ENCODE results near the gene OSBPL2. TPM values are rescaled to one million over a fixed set of nuclear protein-coding genes. Genes with fewer than 3 reads are reported as not detected.
A peak's percentile ranks its signal among the peaks of the same experiment; 100 is the strongest.

OSBPL2 gene
- total RNA-seq (10 to 100 TPM; 49.8 to 57.2 TPM), polyA plus RNA-seq (ENCODE audit: insufficient read depth, low read depth, low replicate concordance) (48.5 TPM)
- long read RNA-seq, donor 1, full-length matches to known transcripts = 1 of 18 reads
- long read RNA-seq, donor 1, partial matches to known transcripts = 17 of 18 reads
- long read RNA-seq, donor 1, other reads (novel, unspliced or antisense) = 0 of 18 reads
- long read RNA-seq, donor 2, full-length matches to known transcripts = 4 of 4 reads
- long read RNA-seq, donor 2, partial matches to known transcripts = 0 of 4 reads
- long read RNA-seq, donor 2, other reads (novel, unspliced or antisense) = 0 of 4 reads

DNA sequence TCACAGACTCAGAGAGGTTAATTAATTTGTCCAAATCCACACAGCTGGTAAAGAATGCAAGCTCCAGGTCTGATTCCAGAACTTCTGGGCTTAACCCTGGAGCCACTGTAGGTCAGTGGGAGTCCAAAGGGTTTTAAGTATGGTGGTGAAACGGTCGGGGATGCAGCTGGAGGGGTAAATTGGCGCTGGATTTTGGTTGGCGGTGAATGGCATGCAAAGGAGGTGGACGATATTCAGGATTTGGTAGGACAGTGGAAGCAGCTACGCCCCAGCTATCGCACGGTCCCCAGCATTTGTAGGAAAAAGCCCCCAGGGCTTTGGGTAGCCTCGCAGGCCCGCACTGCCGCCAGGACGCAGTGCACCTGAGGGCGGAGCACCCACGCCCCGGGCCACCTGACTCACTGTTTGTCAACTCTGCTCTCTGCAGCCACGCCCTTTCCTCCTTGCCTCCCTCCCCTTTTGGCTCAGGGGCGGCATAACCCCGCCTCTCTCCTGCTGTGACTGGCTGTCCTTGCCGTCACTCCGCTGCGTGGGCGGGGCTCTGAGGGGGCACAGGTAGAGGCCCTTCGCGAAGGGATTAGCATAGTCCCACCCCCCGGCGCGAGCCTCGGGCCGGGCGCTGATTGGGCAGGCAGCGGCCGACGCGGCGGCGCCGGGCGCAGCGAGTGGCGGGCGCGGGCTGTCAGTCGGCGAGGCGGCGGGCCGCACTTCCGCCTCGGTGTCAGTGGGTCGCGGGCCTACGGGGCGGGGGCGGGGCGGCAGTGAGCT is at the start of gene OSBPL2:
Gene OSBPL2, plus strand, starts transcription at position 721 of the 768 bp plus-strand sequence. CDS start 17,664 bp downstream, outside the sequence.
- WGBS, 2 donors = 1 to 3% methylated on average over 14 to 27 of the region's 55 CpGs
- intact Hi-C loops (cut with DNase I; ENCODE audit: low total_unique reads) = no loop called here
- H3K27ac ChIP-seq = peak within 1 kb of the TSS; percentile 58 to 84
- no peaks in the 10 kb centered on the region for H3K9me3 ChIP-seq
- peak; percentile 99 for DNase-seq
- H3K4me3 ChIP-seq = peak within 1 kb of the TSS; percentile 79 to 89
- no peaks in the 10 kb centered on the region for H3K36me3 ChIP-seq (ENCODE audit: low read depth, missing control alignments)
- H3K4me1 ChIP-seq = peaks cover 30% of the 10 kb centered on the region
- TF ChIP-seq, protein P1, sequence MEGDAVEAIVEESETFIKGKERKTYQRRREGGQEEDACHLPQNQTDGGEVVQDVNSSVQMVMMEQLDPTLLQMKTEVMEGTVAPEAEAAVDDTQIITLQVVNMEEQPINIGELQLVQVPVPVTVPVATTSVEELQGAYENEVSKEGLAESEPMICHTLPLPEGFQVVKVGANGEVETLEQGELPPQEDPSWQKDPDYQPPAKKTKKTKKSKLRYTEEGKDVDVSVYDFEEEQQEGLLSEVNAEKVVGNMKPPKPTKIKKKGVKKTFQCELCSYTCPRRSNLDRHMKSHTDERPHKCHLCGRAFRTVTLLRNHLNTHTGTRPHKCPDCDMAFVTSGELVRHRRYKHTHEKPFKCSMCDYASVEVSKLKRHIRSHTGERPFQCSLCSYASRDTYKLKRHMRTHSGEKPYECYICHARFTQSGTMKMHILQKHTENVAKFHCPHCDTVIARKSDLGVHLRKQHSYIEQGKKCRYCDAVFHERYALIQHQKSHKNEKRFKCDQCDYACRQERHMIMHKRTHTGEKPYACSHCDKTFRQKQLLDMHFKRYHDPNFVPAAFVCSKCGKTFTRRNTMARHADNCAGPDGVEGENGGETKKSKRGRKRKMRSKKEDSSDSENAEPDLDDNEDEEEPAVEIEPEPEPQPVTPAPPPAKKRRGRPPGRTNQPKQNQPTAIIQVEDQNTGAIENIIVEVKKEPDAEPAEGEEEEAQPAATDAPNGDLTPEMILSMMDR (IDR thresholded peaks at IDR 0.05) = no peak
- TF ChIP-seq POLR2A (IDR thresholded peaks at IDR 0.05) = no peak
- no peaks in the 10 kb centered on the region for H3K27me3 ChIP-seq

- H3K27me3 ChIP-seq = no peaks in the 10 kb centered on the region
- H3K36me3 ChIP-seq (ENCODE audit: low read depth, missing control alignments) = no peaks in the 10 kb centered on the region
- H3K4me1 ChIP-seq = peaks cover 4% of the 10 kb centered on the region
- no peaks in the 10 kb centered on the region for H3K9me3 ChIP-seq
- DNase-seq = no peak
- TF ChIP-seq, protein P1 (IDR thresholded peaks at IDR 0.05) = no peak
- TF ChIP-seq POLR2A (IDR thresholded peaks at IDR 0.05) = no peak
- intact Hi-C loops (cut with DNase I; ENCODE audit: low total_unique reads) = no loop called here
- no peak overlapping the region for H3K4me3 ChIP-seq
- WGBS, 2 donors = 76 to 77% methylated on average over 20 to 25 of the region's 25 CpGs
- no peak overlapping the region for H3K27ac ChIP-seq
Observed at GRCh38 chr20:62190639-62191411, 47.5 kb upstream of the OSBPL2 start.

- H3K9me3 ChIP-seq = no peaks in the 10 kb centered on the region
- WGBS, 2 donors = 84 to 86% methylated on average over 12 to 14 of the region's 14 CpGs
- no peaks in the 10 kb centered on the region for H3K27me3 ChIP-seq
- no peak overlapping the region for H3K27ac ChIP-seq
- intact Hi-C loops (cut with DNase I; ENCODE audit: low total_unique reads) = no loop called here
- no peaks in the 10 kb centered on the region for H3K36me3 ChIP-seq (ENCODE audit: low read depth, missing control alignments)
- H3K4me3 ChIP-seq = no peak overlapping the region
- DNase-seq = no peak
- TF ChIP-seq, protein P1 (IDR thresholded peaks at IDR 0.05) = no peak
- TF ChIP-seq POLR2A (IDR thresholded peaks at IDR 0.05) = no peak
- H3K4me1 ChIP-seq = peaks cover 2% of the 10 kb centered on the region
Observed at GRCh38 chr20:62191781-62192559, 46.4 kb upstream of the OSBPL2 start.

- Histone ChIP-seq H3K27me3 (no peaks in the 10 kb centered on the region), H3K4me1 (no peaks in the 10 kb centered on the region), H3K27ac (no peak overlapping the region), H3K9me3 (no peaks in the 10 kb centered on the region), H3K36me3 (ENCODE audit: low read depth, missing control alignments) (no peaks in the 10 kb centered on the region), H3K4me3 (no peak overlapping the region)
- DNase-seq = no peak
- 59 to 72% methylated on average over 8 to 10 of the region's 10 CpGs for WGBS, 2 donors
- no peak for TF ChIP-seq POLR2A (IDR thresholded peaks at IDR 0.05)
- intact Hi-C loops (cut with DNase I; ENCODE audit: low total_unique reads) = no loop called here
Observed at GRCh38 chr20:62192635-62193034, 45.7 kb upstream of the OSBPL2 start.

Measured in testis (tissue), 5 donors.